ENCODE results near the gene MRPL49.
A peak's percentile ranks its signal among the peaks of the same experiment; 100 is the strongest.

The MRPL49 gene
- total RNA-seq = 28.9 to 100 (median 62.5) reads per million in 3 experiments

DNA sequence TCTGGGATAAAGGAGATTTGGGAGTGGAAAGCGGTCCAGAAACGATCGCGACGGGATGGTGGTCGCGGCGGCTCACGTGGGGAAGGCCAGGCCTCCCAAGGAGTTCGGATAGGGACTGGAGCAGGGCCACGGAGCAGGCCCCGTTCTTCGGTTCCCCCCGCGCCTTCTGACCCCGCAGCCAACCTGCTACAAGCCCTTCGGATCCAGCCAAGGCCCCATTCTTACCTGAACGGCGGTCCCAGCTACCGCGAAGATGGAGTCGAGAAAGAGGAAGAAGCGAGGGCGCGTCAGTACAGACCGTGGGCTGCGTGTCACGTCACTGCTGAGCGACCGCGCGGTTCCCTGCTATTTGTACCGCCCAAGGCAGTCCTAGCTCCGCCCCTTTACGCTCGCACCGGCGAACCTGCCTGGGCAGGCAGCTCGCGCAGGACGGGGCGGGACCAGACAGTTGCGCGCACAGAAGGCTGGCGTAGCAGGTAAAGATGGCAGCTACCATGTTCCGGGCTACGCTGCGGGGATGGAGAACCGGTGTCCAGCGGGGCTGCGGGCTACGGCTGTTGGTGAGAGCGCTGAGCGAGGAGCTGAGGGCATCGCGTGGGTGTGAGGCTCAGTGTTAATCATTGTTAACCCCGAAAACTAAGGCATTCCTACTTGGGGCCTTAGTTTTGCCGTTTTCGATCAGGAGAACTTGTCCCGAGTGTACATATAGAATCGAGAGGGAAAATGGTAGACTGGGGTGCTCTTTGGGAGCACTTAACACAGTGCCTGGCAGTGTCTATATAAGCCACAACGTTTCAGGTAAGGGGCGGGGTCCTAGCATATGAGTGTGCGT, at the start of gene MRPL49, which contains the start of gene FAU:
Gene MRPL49 (plus strand): TSS at position 457 of the 832 bp plus-strand sequence. CDS start 26 bp downstream, at position 483.
Gene FAU (minus strand): TSS at position 270 of the 832 bp plus-strand sequence. CDS start 321 bp downstream, outside the sequence.
- DNase-seq = peak; percentile 98

GRCh38 chr11:65072631-65072966, 49.5 kb upstream of the MRPL49 start:
- DNase-seq = no peak

GRCh38 chr11:65077451-65077850, 44.7 kb upstream of the MRPL49 start:
- DNase-seq = no peak

- DNase-seq = peak; percentile 66
Observed at GRCh38 chr11:65078151-65078550, 44.0 kb upstream of the MRPL49 start.

- no peak for DNase-seq
Observed at GRCh38 chr11:65078786-65079342, 43.3 kb upstream of the MRPL49 start.

DNA sequence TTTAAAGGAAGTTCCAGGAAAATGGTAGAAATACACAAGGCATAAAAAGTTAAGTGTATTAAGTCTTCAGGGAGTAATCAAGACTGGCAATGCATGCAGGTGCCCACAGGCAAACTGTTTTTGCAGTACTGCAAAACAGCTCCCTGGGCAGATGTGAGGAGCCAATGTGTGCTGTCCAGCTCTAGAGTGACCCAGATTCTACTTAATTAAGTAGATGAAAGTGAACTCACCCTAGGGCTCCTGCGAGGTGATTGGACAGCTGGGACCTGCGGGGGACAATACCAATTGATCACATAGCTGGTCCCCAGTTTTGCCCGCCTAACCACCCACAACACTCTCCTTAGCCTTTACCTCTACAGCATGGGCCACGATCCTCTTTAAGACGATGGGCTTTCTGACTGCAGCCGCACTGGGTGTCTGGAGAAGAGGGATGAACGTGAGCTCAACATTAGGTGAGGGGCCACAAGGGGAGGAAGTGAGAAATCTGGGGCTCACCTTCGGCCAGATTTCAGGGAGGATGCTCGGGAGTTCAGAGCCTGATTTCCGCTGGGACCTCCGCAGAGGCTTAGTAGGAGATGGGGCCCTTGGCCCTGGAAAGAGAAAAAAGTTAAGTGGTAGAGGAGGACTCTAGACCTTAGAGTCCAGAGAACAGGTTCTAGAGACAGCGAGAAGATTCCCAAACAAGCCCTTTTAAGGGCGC, 38.8 kb upstream of the MRPL49 start:
- DNase-seq = no peak

DNA sequence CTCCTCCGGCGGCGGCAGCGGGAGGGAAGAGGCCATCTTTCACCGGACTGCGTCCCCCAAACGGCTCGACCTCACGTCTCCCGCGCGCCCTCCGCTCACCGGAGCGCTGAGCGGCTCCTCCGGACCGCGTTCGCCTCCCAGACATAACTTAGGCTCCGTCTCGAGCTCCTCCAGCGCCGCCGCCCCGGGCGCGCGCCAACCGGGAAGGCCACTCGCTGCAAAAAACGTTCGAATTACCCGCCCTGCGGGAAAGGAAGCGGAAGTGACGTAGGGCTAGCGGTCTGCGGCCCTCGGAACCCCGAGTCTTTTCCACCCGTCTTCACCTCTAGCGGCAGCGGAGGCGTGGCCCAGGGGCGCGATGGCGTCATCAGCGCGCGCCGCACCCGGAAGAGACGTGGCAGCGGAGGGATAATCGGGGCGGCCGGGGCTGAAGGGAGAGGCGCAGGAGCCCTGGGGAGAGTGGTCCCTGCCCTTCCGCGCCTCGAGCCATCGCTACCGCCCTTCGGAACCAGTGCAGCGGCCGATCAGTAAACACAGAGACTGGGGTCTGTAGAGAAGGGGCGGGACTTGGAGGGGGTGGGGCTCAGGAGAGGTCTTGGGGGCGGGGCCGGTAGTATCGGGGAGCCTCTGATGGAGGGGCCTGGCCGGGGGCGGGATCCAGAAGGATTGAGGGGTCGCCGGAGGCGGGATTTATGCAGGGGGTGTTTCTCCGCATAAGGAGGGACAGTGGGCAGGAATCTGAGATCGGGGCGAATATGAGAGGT, 38.1 kb upstream of the MRPL49 start, which contains the start of the genes CDCA5 and ZFPL1:
Gene CDCA5 (minus strand): TSS at position 207 of the 764 bp plus-strand sequence. CDS start 62 bp downstream, at position 145.
Gene ZFPL1 (plus strand): TSS at position 389 of the 764 bp plus-strand sequence. CDS start 477 bp downstream, outside the sequence.
- DNase-seq = peak; percentile 96

- no peak for DNase-seq
Observed at GRCh38 chr11:65084598-65085375, 37.3 kb upstream of the MRPL49 start.

GRCh38 chr11:65085446-65085845, 36.7 kb upstream of the MRPL49 start:
- DNase-seq = no peak

- no peak for DNase-seq
Observed at GRCh38 chr11:65086809-65087208, 35.3 kb upstream of the MRPL49 start.

GRCh38 chr11:65087216-65087615, 34.9 kb upstream of the MRPL49 start:
- no peak for DNase-seq

GRCh38 chr11:65087827-65088226, 34.3 kb upstream of the MRPL49 start:
- DNase-seq = no peak

GRCh38 chr11:65089621-65090020, 32.5 kb upstream of the MRPL49 start:
- DNase-seq = no peak

DNA sequence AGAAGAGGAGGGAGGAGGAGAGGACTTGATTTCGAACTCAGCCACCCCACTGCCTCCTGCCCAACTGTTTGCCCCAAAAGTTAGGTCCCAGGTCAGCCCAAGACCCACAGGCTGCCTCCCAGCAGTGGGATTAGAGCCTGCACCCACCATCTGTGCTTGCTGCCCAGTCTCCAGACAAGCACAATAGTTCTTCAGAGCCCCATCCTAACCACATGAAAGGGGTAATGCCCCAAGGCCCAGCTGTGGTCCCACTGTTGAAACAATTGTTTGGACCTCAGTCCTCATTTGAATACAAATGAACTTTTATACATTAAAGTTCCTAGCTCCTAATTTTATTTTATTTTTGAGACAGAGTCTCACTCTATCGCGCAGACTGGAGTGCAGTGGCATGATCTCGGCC, 31.5 kb upstream of the MRPL49 start:
- DNase-seq = no peak

DNA sequence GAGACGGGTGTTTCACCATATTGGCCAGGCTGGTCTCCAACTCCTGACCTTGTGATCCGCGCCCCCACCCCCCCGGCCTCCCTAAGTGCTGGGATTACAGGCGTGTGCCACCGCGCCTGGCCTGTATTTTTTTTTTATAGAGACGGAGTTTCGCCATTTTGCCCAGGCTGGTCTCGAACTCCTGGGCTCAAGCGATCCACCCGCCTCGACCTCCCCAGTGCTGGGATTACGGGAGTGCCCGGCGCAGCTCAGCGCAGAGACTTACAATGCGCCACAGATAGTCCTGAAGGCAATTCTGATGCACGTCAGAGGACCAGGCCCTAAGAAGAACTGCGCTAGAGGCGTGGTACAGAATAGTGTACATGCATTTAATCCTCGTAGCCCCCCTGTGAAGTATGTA, 26.7 kb upstream of the MRPL49 start:
- DNase-seq = no peak

DNA sequence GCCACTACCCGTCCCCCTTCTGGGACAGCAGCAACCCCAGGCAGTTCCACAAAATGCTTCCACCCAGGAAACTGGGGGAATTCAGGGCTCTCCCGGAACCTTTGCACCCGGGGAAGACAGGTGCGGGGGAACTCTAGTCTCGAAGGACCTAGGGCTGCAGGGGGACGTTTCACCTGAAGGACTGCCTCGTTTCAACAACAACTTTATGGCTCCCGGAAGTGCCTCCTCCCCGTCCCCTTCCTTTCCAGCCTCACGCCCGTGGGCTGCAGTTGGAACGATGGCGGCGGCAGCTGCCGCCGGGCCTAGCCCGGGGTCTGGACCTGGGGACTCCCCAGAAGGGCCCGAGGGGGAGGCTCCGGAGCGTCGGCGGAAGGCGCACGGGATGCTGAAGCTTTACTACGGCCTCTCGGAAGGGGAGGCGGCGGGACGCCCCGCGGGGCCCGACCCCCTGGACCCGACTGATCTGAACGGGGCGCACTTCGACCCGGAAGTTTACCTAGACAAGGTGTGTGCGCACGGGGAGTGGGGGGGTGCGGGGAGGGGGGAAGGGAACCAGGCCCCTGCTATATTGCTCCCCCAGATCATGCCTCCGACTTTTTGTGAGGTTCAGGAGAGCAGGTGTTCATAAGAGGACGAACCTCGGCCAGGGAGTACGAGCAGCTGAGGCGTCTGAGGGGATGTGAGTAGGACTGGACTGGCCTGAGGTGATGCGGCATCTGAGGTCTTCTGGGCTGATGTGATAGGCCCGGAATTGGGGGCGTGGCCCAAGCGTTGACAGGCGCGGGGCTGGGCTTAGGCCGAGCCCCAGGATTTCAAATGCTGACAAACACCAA, 25.9 kb upstream of the MRPL49 start, which contains the start of gene VPS51:
Gene VPS51 (plus strand): TSS at position 241 of the 833 bp plus-strand sequence. CDS start 37 bp downstream, at position 278.
- DNase-seq = peak; percentile 84

DNA sequence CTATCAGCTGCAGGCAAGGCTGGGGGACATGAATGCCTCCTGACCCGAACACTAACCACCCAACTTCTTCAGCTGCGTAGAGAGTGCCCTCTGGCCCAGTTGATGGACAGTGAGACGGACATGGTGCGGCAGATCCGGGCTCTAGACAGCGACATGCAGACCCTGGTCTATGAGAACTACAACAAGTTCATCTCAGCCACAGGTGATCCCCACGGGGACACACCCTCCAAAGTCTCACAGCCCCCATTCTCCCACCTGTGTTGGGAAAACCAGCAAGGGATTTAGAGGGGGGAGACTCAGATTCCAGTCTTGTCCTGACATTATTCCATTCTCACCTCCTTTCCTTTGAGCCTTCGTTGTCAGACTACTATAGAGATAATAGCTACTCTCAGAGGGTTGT, 25.2 kb upstream of the MRPL49 start:
- no peak for DNase-seq

DNA sequence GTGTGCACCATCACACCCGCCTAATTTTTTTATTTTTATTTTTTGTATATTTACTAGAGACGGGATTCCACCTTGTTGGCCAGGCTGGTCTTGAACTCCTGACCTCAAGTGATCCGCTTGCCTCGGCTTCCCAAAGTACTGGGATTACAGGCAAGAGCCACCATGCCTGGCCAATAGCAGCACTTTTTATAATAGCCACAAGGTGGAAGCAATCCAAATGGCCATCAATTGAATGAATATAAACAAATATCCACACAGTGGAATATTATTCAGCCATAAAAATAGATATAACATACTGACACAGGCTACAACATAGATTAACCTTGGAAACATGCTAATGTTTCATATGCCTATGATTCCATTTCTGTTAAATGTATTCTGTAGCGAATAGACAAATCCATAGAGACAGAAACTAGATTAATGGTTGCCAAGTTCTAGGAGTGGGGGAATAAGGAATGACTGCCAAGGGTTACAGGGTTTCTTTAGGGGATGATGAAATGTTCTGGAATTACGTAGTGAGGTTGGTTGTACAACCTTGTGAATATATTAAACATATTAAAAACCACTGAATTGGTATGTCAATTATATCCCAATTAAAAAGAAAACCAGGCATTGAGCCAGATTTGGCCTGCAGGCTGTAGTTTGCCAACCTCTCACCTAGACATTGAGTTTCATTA, 21.3 kb upstream of the MRPL49 start:
- no peak for DNase-seq

GRCh38 chr11:65102142-65103095, 19.7 kb upstream of the MRPL49 start:
- no peak for DNase-seq

Data from central memory CD4-positive, alpha-beta T cell (primary cell).